ENCODE data around the gene PNLIPRP3. TPM values are rescaled to one million over a fixed set of nuclear protein-coding genes. Genes with fewer than 3 reads are reported as not detected.

The PNLIPRP3 gene
- total RNA-seq, 1 experiment from 2014 or later, result not detected

DNA sequence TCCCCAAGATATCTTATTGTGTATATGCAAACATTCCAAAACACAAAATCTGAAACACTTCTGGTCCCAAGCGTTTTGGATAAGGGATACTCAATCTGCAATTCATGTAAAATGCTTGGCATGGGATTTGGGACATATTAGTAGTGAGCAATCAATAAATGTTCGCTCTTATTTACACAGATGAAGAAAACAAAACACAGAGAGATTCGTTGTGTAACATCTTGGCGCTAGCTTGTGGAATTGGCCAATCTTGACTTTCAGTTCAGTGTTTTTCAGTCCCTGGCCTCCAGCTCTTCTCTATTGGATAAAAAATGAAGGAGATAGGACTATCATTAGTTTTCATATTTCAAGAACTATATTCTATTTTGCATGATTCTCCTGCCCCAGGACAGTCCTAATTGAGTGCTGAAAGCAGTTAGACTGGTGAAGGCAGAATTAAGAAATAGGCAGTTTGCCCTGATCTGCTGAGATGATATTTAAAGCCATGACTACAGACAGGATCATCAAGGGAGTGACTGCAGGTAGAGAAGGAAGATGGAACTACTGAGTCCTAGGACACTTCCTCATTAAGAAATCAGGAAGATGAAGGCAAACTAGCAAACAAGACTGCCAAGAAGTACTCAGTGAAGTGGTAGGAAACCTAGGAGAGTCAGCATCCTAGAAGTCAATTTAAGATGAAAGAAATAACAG, 1.8 kb downstream of the PNLIPRP3 start:
- H2BK5ac ChIP-seq (ENCODE audit: insufficient read length, low read length), result no peak overlapping the region
- H3K79me1 ChIP-seq (ENCODE audit: insufficient read depth, low read depth, low read length, poor library complexity, severe bottlenecking), result no peaks in the 10 kb centered on the region
- H4K8ac ChIP-seq (replicated peaks; ENCODE audit: insufficient read length, low read depth, low read length), result no peak overlapping the region
- Mint-ChIP-seq H3K27me3 (ENCODE audit: low read depth) (no peaks in the 10 kb centered on the region), H3K27ac (no peak overlapping the region), H3K36me3 (ENCODE audit: insufficient read depth in 1 of 3, low read depth in 3 of 3) (no peaks in the 10 kb centered on the region), H3K4me1 (no peaks in the 10 kb centered on the region), H3K9me3 (no peaks in the 10 kb centered on the region), H3K4me3 (no peak overlapping the region)
- WGBS (ENCODE audit: extremely low coverage, insufficient read length, low lambda C conversion rate), result no CpG with 5 or more reads among the region's 4 CpGs
- H2BK12ac ChIP-seq (ENCODE audit: insufficient read length, low read depth, low read length), result no peak overlapping the region
- no peaks in the 10 kb centered on the region for H3K27me3 ChIP-seq (ENCODE audit: insufficient read depth, low read length)
- no peak for DNase-seq
- H2BK20ac ChIP-seq (ENCODE audit: low read depth, low read length, poor library complexity, severe bottlenecking), result no peak overlapping the region
- no peak overlapping the region for H4K5ac ChIP-seq (ENCODE audit: insufficient read length, low read depth, low read length)
- no peak overlapping the region for H3K56ac ChIP-seq (ENCODE audit: insufficient read length, low read depth, low read length)
- H2BK120ac ChIP-seq (ENCODE audit: low read depth, low read length, poor library complexity, severe bottlenecking), result no peak overlapping the region
- no peaks in the 10 kb centered on the region for H3K23me2 ChIP-seq (ENCODE audit: insufficient read length, low read depth, low read length, poor library complexity, severe bottlenecking)
- no peak overlapping the region for H2BK15ac ChIP-seq (ENCODE audit: low read depth, low read length)
- no peaks in the 10 kb centered on the region for H3K4me1 ChIP-seq (ENCODE audit: insufficient read depth, low read length)
- no peak overlapping the region for H3T11ph ChIP-seq (ENCODE audit: low read length)
- no peak overlapping the region for H3K23ac ChIP-seq (ENCODE audit: insufficient read length, low read depth, low read length)
- no peak for TF ChIP-seq CTCF (conservative IDR thresholded peaks at IDR 0.05)
- no peaks in the 10 kb centered on the region for H3K79me2 ChIP-seq (ENCODE audit: insufficient read depth, low read length)
- H3K14ac ChIP-seq (ENCODE audit: insufficient read depth, low read length), result no peak overlapping the region
- H3K4ac ChIP-seq (ENCODE audit: low read depth, low read length), result no peak overlapping the region
- H3K9me3 ChIP-seq (ENCODE audit: control insufficient read depth, low read depth, low read length), result no peaks in the 10 kb centered on the region
- H2AK5ac ChIP-seq (ENCODE audit: insufficient read length, low read length), result no peak overlapping the region
- H4K20me1 ChIP-seq (ENCODE audit: control insufficient read depth, insufficient read depth, insufficient read length), result no peaks in the 10 kb centered on the region
- no peak overlapping the region for H4K91ac ChIP-seq (ENCODE audit: insufficient read length, low read depth, low read length)
- H3K18ac ChIP-seq (ENCODE audit: insufficient read length, low read depth, low read length), result no peak overlapping the region
- no peak overlapping the region for H3K27ac ChIP-seq (ENCODE audit: insufficient read length, low read depth, low read length)
- H3K9ac ChIP-seq (ENCODE audit: extremely low read depth, insufficient read length, low read length), result no peak overlapping the region
- H2AFZ ChIP-seq (ENCODE audit: low read length), result no peak overlapping the region
- H3K4me2 ChIP-seq (ENCODE audit: insufficient read depth, insufficient read length, low read length), result no peak overlapping the region
